ENCODE measurements around the gene ABCG8. TPM values are rescaled to one million over a fixed set of nuclear protein-coding genes. Genes with fewer than 3 reads are reported as not detected.

Gene ABCG8
- total RNA-seq, 1 donor from 2014 or later: not detected

DNA sequence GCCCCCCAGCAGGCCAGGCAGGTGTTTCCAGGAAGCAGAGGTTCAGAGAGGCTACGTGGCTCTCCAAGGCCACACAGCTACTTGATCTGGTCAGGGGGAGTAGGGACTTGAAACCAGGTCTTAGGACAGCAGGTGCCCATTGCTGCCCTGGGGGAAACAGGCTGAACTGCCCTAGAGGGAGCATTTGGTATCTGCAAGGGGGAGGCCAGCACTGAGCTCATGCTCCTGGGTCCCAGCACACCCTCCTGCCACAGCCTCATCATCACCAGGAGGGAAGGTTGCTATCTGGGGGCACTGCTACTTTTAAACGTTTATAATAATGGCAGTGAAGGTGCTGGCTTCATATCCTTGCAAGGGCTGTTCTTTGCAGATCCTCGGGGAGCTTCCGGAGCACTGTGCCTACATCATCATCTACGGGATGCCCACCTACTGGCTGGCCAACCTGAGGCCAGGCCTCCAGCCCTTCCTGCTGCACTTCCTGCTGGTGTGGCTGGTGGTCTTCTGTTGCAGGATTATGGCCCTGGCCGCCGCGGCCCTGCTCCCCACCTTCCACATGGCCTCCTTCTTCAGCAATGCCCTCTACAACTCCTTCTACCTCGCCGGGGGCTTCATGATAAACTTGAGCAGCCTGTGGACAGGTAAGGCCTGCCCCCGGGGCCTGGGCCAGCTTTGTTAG, 36.1 kb downstream of the ABCG8 start:
- Mint-ChIP-seq H3K36me3 (ENCODE audit: unreplicated experiment) (no peaks in the 10 kb centered on the region), H3K4me1 (ENCODE audit: unreplicated experiment) (no peaks in the 10 kb centered on the region), H3K27ac (ENCODE audit: unreplicated experiment) (no peak overlapping the region), H3K4me3 (ENCODE audit: unreplicated experiment) (no peak overlapping the region), H3K27me3 (ENCODE audit: unreplicated experiment) (peaks cover 50% of the 10 kb centered on the region), H3K9me3 (ENCODE audit: unreplicated experiment) (no peaks in the 10 kb centered on the region)
- TF ChIP-seq, protein P1, sequence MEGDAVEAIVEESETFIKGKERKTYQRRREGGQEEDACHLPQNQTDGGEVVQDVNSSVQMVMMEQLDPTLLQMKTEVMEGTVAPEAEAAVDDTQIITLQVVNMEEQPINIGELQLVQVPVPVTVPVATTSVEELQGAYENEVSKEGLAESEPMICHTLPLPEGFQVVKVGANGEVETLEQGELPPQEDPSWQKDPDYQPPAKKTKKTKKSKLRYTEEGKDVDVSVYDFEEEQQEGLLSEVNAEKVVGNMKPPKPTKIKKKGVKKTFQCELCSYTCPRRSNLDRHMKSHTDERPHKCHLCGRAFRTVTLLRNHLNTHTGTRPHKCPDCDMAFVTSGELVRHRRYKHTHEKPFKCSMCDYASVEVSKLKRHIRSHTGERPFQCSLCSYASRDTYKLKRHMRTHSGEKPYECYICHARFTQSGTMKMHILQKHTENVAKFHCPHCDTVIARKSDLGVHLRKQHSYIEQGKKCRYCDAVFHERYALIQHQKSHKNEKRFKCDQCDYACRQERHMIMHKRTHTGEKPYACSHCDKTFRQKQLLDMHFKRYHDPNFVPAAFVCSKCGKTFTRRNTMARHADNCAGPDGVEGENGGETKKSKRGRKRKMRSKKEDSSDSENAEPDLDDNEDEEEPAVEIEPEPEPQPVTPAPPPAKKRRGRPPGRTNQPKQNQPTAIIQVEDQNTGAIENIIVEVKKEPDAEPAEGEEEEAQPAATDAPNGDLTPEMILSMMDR (IDR thresholded peaks at IDR 0.05): no peak
- peak; percentile 79 for DNase-seq (ENCODE audit: extremely low spot score, unreplicated experiment)

GRCh38 chr2:43877782-43878464, 39.2 kb downstream of the ABCG8 start:
- Mint-ChIP-seq H3K27ac (ENCODE audit: unreplicated experiment) (no peak overlapping the region), H3K4me3 (ENCODE audit: unreplicated experiment) (no peak overlapping the region), H3K27me3 (ENCODE audit: unreplicated experiment) (peaks cover 21% of the 10 kb centered on the region), H3K9me3 (ENCODE audit: unreplicated experiment) (no peaks in the 10 kb centered on the region), H3K4me1 (ENCODE audit: unreplicated experiment) (no peaks in the 10 kb centered on the region), H3K36me3 (ENCODE audit: unreplicated experiment) (no peaks in the 10 kb centered on the region)
- TF ChIP-seq, protein P1 (IDR thresholded peaks at IDR 0.05): peak; percentile 97
- DNase-seq (ENCODE audit: extremely low spot score, unreplicated experiment): peak; percentile 89

- no peak for DNase-seq (ENCODE audit: extremely low spot score, unreplicated experiment)
- peaks cover 1% of the 10 kb centered on the region for H3K36me3 Mint-ChIP-seq (ENCODE audit: unreplicated experiment)
- H3K27ac Mint-ChIP-seq (ENCODE audit: unreplicated experiment): no peak overlapping the region
- peaks cover 13% of the 10 kb centered on the region for H3K27me3 Mint-ChIP-seq (ENCODE audit: unreplicated experiment)
- H3K4me3 Mint-ChIP-seq (ENCODE audit: unreplicated experiment): no peak overlapping the region
- H3K4me1 Mint-ChIP-seq (ENCODE audit: unreplicated experiment): no peaks in the 10 kb centered on the region
- H3K9me3 Mint-ChIP-seq (ENCODE audit: unreplicated experiment): no peaks in the 10 kb centered on the region
- TF ChIP-seq, protein P1 (IDR thresholded peaks at IDR 0.05): no peak
Measured at GRCh38 chr2:43879261-43879660, 40.5 kb downstream of the ABCG8 start.

- Mint-ChIP-seq H3K9me3 (ENCODE audit: unreplicated experiment) (no peaks in the 10 kb centered on the region), H3K27ac (ENCODE audit: unreplicated experiment) (no peak overlapping the region), H3K4me1 (ENCODE audit: unreplicated experiment) (peaks cover 6% of the 10 kb centered on the region), H3K4me3 (ENCODE audit: unreplicated experiment) (no peak overlapping the region), H3K27me3 (ENCODE audit: unreplicated experiment) (peaks cover 9% of the 10 kb centered on the region), H3K36me3 (ENCODE audit: unreplicated experiment) (peaks cover 1% of the 10 kb centered on the region)
- TF ChIP-seq, protein P1 (IDR thresholded peaks at IDR 0.05): no peak
- DNase-seq (ENCODE audit: extremely low spot score, unreplicated experiment): no peak
Measured at GRCh38 chr2:43880471-43880870, 41.7 kb downstream of the ABCG8 start.

- Mint-ChIP-seq H3K9me3 (ENCODE audit: unreplicated experiment) (no peaks in the 10 kb centered on the region), H3K27me3 (ENCODE audit: unreplicated experiment) (peaks cover 4% of the 10 kb centered on the region)
- TF ChIP-seq, protein P1 (IDR thresholded peaks at IDR 0.05): no peak
Measured at GRCh38 chr2:43880952-43881351, 42.2 kb downstream of the ABCG8 start.

More at GRCh38 chr2:43880952-43881351, 42.2 kb downstream of the ABCG8 start:
- H3K4me3 Mint-ChIP-seq (ENCODE audit: unreplicated experiment): no peak overlapping the region
- no peak for DNase-seq (ENCODE audit: extremely low spot score, unreplicated experiment)
- peaks cover 6% of the 10 kb centered on the region for H3K4me1 Mint-ChIP-seq (ENCODE audit: unreplicated experiment)
- peaks cover 1% of the 10 kb centered on the region for H3K36me3 Mint-ChIP-seq (ENCODE audit: unreplicated experiment)
- H3K27ac Mint-ChIP-seq (ENCODE audit: unreplicated experiment): no peak overlapping the region
